Measurements from ENCODE around the gene LLGL2.

The LLGL2 gene

DNA sequence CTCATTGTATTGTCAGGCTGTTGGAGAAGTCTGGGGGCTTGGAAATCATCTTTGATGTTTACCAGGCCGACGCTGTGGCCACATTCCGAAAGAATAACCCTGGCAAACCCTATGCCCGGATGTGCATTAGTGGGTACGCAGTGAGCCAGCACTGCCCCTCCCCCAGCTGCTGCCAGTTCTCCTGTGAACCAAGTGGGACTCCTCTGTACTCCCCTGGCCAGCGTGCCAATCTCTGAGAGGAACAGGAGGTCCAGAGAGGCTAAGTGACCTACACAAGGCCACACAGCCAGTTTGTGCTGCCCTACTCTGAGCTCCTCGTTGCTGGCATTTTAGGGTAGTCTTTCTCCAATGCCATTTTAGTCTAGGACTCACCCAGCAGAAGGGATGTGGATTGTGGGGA, 1.9 kb upstream of the LLGL2 start:
- no peak for DNase-seq

DNA sequence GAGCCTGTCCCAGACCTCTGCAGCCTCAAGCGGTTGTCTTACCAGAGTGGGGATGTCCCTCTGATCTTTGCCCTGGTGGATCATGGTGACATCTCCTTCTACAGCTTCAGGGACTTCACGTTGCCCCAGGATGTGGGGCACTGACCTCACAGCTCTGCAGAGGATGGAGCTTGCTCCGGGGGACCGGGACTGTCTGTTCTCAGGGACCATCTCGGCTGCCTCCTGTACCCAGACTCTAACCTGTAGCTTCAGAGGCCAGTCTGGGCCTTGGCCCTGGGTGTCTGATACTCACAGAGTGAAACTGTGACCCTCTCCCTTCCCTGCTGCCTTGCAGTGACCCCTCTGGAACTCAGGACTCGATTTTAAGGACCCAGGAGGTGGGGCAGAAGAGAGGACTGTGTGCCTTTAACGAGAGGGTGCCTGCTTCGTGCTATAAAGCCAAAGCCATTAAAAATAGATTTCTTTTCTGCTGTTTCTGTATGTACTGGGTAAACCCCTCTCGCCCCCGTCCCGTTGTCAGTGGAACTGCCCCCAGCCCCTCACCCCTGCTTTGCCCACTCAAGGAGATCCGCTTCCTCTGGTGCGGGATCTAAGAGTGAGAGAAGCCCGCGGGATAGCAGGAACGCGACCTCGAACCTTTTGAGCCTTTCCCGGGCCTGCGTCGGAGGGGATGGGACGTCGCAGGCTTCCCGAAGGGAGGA, 1.1 kb upstream of the LLGL2 start:
- no peak for DNase-seq

DNA sequence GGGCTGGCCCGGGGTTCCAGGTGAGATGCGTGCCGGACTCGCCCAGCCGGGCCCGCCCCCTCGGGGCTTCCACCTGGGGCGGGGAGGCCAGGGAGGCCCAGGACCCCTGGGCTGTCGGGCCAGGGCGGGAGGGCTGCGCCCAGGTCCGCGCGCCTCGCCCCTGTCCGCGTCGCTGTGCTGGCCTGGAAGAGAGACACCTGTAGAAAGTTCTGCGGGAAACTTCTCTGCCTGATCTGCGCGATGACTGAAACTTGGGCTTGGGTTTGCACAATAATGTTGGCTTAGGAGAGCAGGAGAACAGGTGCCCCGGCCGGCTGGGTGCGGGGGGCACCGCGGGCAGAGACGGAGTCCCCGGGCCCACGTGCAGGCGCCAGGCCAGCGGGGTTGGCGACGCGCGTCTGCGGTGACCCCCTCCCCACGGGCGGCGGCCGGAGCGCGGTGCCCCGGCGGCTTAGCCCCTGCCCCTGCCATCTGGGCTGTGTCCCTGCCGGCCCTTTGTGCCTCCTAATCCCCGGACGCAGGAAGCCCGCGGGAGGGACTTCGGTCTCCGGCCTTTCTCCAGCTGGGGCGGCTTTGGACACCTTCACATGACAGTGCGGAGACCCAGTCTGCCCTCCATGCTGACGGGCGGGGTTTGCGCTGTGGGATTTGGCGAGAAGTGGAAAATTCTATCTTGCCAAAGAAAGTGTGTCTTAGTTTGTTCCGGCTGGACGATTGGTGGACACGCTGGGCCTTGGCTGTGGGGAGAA, 483 bp downstream of the LLGL2 start:
- DNase-seq: peak; percentile 49

DNA sequence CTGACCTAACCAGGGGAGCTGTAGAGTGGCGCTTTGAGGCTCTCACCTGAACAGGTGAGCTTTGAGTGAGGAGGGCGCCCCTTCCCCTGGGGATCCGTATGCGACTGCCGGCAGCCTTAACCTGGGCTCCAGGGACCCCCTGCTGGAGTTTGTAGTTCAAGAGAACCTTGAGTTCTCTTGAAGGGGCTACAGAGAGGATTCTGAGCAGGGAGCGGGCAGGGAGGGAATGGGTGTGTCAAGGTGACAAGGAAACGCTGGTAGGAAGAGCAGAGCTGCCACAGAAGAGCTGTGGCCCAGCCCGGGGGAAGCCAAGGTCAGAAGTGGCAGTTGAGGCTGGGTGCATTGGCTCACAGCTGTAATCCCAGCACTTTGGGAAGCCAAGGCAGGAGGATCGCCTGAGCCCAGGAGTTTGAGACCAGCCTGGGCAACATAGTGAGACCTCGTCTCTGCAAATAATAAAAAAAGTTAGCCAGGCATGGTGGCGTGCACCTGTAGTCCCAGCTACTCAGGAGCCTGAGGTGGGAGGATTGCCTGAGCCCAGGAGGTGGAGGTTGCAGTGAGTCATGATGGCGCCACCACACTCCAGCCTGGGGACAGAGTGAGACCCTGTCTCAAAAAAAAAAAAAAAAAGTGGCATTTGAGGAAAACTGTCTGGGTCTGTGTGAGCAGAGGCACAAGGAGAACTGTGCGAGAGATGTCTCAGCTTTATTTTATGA, 1.2 kb downstream of the LLGL2 start:
- DNase-seq: no peak

DNA sequence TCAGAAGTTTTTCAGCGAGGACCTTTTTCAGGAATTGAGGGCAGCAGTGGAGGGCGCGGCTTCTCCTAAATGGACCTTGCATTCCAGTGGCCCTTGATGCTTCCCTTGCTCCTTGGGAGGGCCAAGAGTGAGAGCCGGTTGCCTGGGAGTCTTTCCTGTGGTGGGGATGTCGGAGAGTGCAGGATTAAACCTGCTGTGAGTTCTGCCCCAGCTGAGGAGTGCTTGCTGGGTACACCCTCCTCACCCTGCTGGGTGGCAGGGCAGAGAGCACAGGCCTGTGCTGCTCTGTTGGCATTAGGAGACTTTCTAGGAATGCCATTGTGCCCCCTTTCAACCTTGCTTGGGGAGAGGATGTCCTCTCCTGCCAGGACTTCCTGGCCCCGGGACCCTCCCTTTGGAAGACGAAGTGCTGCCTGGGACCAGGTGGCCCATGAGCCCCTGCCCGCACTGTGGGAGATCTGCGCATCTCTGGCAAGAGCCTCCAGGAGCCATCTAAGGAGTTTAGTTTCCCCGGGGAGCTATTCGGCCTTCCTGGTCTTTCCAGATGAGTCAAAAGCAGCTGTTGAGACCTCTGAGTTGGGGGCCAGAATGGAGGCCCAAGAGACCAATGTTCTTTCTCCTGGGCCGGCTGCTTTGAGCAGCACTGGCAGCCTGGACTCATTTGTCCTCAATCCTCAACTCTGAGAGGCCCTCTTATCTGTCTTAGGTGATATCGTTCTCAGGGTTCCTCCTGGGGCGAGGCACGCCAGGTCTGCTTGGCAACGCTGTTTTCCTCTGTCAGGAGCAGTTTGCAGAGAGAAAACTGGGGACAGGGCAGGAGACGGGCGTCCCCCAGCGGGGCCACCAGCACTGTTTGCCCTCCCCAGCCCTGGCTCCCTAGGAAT, 5.6 kb downstream of the LLGL2 start:
- DNase-seq: no peak

DNA sequence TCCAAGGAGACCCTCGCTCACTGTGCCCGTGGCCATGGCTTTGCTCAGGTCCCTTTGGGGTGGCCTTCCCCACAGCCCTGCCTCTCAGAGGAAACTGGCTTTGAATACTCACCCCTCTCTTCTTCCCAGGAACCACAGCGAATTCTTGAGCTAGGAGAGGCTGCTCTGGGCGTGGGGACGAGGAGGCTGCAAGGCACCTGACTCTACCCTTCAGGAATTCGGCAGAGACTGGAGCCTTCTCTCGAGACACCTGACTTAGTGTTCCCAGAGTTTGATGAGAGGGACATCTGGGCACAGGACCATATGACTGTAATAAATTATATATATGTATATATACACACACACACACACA, 6.2 kb downstream of the LLGL2 start:
- DNase-seq: no peak

DNA sequence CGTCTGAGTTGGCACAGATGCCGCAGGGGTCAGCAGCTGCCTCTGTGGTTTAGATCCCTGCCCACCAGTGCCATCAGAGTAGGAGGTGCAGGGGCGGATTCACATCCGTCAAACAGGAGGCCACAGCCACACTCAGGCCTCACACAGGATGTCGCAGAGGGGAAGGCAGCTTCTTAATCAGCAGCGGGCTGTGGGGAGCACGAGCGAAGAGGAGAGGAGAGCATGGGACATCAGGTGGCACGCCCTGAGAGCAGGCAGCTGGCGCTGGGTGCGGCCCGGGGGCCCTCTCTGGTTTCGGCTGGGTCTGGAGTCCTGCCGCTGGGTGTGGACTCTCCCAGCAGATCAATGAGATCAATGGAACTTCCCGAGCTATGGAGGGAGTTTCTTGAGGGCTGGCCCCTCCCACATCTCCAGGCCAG, 9.6 kb downstream of the LLGL2 start:
- peak; percentile 33 for DNase-seq

DNA sequence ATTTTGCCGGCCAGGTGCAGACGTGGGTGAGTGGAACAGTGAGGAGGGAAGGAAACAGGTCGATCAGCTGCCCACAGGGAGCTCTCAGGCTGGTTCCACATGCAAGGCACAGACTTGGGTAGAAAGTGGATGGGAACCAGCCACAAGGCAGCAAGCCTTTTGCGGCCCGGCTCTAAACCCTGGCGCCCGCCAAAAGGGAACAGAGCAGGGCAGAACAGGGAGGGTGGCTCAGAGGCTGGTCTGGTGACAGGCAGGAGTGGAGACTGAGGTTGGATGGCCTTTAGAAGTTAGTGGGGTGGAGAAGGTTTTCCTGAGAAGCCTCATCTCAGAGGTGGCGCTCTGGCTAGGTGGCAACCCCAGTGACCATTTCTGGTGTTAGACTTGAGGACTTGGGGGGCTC, 10.4 kb downstream of the LLGL2 start:
- no peak for DNase-seq

DNA sequence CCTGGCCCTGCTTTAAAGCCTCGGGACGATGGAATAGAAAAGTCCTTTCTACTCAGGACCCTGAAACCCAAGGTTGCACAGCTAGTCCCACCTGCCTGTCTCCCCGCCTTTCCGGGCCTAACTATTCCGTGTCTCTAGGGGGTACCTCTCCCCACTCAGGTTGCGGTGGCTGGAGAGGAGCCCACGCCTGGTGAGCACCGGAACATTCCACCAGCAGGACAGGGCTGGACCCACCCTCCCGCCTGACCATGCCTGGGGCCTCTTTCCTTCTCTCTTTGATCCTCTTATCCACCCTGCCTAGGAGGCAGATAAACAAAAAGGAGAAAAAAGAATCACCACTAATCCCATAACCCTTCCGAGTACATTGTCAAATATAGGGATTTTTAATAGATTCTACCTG, 10.9 kb downstream of the LLGL2 start:
- no peak for DNase-seq

DNA sequence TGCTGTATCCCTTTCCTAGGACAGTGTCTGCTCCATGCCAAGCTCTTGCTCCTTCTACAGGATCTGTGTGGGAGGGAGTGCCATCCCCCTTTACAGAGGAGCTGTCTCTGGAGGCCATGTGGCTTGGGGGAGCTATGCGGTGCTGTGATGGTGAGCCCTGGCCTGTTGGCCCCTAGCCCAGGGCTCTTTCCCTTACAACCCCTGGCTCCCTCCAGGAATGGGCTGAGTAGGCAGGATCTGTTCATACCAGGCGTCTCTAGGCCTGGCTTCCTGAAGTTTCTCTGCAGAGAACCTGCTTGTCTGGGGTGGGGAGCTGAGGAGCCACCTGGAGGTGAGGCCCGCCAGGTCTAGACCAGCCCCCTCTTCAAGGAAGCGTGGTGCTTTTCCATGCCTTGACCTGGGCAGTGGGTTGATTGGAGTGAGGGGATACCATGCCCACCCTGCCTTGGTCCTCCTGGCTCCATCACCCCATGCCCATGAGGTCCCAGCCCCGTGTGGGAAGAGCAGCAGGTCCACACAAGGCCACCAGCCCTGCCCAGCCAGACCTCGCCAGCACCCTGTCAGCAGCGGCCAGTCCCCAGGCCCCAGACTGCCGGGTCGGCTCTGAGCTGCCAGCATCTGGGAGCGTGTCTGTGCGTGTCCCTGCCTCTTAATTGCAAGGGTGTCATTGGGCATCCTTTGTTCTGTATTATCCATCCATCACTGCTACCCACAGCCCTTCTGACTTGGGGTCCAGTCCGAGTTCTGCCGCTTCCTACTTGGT, 14.7 kb downstream of the LLGL2 start:
- no peak for DNase-seq

DNA sequence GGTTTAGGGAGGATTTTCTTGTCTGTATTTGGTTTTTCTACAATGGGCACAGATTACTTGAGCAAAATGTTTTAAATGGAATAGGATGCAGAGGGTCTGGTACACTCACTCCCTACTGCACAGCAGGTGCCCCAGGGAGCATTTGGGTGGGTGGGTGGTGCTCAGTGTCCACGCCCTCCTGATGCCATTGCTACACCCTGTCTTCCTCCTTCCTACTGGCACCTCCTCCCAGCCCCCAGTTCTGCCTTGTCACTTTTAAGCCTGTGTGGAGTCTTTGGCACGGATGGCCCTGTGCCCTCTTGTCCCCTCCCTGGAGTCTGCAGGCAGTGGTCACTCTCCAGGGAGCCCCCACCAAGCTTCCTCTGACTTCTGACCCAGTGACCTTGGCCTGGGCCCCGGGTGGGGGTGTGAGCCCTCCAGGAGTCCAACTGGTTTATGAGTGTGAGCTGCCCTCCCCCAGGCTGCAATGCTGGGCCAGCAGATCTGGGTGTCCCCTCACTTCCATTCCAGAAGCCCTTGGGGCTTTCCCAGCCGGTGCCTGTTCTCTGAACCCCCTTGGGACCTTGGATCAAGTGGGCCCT, 15.5 kb downstream of the LLGL2 start:
- no peak for DNase-seq

DNA sequence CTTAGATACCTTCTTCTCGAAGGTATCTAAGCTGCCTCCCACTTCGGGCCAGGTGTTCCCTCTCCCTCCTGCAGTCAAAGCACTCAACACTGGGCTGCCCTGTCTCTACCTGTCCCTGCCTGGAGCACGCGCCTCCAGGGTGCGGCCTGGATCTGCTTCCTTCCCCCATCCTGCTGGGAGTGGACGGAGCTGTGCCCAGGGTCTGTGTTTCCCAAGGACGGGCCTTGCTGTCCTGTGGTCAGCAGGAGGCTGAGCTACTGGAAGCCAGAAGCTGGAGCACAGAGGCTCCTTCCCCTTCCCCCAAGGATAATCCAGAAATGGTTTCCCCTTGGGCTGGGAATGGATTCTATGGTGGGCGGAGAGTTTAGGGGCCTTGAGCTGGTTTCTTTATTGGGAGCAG, 16.7 kb downstream of the LLGL2 start:
- no peak for DNase-seq

DNA sequence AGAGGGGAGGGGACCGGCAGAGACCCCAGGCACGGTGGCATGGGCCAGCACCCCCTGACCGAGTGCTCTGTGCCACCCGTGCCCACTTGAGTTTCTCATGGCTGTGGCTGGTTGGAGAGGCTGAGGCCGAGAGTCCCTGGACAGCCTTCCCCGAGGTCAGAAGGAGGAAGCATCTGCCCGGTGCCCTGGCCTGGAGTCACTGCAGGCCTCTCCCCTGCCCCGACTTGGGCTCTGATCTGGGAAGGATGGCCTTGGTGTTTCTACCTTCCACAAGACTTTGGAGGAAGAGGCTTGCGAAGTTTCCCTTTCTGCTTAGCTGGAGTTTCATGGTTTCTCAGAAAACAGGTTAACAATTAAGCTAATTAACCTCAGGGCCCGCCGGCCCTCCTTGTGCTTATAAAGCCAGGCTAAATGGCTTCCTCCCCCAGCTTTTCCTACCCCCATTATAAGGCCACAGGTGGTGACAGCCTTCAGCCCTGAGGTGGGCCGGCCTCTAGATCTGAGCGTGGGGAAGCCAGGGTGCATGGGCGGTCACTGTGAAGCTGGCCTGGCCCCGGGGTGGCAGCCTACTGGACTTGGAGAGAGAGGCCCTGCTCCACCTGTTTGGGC, 17.3 kb downstream of the LLGL2 start:
- no peak for DNase-seq

DNA sequence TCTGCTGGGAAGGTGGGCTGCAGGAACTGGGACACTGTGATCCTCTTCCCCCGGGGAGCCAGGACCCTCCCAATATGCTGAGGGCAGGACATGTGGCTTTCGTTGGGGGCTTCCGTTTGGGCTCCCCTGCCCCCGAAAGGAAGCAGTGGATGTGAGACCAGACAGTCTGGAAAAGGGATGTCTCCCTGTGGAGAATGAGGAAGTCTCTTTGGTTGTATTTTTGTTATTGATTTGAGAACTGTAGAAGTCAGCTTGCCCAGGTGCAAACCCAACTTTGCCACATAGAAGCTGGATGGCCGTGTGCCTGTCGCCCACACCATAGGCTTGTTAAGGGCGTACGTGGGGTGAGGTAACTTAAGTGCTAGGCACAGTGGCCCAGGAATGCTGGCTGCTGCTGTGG, 18.8 kb downstream of the LLGL2 start:
- DNase-seq: no peak

DNA sequence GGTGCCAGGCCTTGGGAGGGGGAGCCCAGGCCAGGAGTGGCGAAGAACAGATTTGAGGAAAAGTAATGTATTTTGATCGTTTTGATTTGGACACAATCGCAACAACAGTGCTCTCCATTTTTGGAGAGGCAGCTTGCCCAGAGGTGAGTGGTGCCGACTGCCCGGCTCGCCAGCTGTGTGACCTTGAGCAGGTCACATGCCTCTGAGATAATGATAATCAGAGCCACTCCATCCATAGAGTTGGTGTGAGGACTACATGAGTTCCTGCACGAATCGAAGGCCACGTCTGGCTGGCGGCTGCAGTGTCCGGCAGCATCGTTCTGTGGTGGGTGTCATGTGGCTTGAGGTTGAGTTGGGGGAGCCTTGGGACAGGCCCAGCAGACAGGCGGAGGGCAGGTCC, 20.7 kb downstream of the LLGL2 start:
- no peak for DNase-seq

DNA sequence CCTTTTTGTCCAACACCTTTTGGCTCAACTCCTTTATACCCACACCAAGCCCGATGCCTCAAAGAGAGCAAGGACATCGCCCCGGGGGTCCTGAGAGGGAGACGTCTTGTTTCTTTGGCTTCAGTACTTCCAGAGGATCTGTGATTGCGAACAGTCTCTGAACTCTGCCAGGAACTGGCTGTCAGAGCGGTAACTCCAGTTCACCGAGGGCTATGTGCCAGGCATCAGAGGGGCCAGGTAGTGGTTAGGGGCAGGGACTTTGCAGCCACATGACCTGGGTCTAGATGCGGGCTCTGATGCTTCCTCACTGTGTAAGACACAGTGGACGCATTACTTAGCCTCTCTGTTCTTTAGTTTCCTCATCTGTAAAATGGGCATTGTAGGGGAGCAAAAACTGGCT, 21.6 kb downstream of the LLGL2 start:
- DNase-seq: no peak

DNA sequence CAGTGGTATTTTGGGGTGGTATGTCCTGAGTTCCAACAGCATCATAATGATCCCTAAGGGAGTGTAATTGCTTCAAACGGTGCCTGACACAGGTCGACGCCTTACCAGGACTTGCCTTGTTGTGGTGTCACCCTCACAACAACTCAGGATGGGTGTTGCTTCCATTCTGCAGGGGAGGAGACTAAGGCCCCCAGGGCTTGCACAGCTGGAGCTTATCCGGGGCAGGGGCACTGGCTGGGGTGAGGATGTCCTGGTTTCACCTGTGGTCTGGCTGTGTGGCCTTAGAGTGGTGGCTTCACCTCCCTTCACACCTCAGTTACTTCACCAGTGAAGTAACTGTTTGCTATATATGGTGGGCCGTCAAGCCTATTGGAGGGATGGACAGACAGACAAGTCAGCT, 23.3 kb downstream of the LLGL2 start:
- no peak for DNase-seq

DNA sequence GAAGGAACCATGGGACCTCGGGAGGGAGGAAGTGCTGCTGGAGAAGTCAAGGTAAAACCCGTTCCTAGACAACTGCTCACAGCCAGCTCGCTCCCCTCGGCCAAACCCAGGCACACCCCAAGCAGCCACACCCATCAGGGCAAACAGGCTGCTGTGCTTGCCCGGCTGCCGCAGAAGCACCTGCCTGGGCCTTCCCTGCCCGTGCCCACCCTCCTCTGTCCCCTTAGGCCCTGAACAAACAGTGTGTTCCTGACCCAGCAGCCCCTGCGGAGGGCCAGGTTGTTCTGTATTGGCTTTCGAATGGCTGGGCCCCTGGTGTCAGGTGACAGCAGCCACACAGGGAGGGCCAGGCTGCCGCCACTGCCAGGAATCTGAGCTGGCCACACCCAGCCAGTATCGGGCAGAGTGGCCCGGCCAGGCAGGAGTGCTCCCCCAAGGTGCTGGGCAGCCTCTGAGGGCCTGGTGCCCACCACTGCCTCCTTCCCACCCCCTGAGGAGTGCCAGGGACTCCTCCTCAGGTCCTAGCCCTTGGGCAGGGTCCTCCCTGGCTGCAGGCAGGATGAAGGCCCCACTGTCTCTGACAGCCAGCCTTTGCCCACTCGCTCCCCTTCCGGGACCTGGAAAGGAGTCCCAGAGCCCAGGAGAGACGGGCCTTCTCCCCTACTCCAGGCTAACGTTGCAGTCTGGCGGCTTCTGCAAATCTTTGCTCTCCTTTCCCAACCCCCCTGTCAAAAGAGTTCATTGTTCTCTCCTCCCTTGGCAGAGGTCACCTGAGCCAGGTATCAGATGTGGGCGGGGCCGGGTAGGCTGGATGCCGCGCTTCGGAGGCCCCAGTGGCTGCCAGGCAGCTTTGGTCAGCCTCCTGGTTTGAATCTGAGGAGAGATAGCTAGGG, 24.0 kb downstream of the LLGL2 start:
- no peak for DNase-seq

DNA sequence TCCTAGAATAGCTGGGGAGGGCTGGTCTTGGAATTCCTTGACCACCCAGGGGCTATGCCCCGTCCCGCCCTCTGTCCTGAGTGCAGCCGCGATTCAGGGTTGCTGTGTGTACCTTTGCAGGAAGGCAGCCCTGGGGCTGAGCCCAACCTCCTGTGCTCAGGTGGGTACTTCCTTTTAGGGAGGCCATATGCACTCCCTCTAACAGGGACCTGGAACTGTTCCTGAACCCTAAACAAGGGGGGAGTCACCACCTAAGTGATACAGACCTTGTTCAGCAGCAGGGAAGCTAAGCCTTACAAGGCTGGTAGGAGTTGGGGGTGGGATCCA, 24.6 kb downstream of the LLGL2 start:
- no peak for DNase-seq

DNA sequence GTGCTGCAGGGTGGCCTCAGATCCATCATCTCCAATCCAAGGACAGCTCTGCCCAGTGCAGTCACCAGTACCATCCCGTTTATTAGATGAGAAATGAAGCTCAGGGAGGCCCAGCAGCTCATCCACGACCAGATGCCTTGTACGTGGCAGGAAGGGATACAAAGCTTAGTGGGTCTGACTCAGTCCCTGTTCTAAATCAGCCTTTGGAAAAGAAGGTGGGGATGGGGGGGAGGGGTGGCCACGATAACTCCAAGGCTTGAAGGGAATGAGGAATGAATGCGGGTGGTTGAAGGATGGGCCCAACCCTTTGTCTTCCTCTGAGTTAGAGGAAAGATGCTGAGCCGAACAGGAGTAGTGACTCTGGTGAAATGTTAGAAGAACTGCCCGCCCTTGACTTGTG, 25.8 kb downstream of the LLGL2 start:
- DNase-seq: no peak

Measured in retina (tissue), 1 donor.